ENCODE results near the gene GPR17.

Gene GPR17

GRCh38 chr2:127674241-127675209 lies 28.6 kb downstream of the GPR17 start:
- CTCF ChIA-PET, result interaction anchor here (0.5 to 2.7 kb wide), 7 partner anchors 25 to 166 kb away, joined by 3 to 15 read pairs (median 4); no protein-coding TSS in a partner anchor
- TF ChIP-seq, protein P1, sequence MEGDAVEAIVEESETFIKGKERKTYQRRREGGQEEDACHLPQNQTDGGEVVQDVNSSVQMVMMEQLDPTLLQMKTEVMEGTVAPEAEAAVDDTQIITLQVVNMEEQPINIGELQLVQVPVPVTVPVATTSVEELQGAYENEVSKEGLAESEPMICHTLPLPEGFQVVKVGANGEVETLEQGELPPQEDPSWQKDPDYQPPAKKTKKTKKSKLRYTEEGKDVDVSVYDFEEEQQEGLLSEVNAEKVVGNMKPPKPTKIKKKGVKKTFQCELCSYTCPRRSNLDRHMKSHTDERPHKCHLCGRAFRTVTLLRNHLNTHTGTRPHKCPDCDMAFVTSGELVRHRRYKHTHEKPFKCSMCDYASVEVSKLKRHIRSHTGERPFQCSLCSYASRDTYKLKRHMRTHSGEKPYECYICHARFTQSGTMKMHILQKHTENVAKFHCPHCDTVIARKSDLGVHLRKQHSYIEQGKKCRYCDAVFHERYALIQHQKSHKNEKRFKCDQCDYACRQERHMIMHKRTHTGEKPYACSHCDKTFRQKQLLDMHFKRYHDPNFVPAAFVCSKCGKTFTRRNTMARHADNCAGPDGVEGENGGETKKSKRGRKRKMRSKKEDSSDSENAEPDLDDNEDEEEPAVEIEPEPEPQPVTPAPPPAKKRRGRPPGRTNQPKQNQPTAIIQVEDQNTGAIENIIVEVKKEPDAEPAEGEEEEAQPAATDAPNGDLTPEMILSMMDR (conservative IDR thresholded peaks at IDR 0.05; ENCODE audit: low read depth), result no peak
- POLR2A ChIA-PET (ENCODE audit: low non-redundant PET), result no interaction called here
- no peak overlapping the region for H3K27ac ChIP-seq
- DNase-seq (ENCODE audit: low spot score), result peak; percentile 45

DNA sequence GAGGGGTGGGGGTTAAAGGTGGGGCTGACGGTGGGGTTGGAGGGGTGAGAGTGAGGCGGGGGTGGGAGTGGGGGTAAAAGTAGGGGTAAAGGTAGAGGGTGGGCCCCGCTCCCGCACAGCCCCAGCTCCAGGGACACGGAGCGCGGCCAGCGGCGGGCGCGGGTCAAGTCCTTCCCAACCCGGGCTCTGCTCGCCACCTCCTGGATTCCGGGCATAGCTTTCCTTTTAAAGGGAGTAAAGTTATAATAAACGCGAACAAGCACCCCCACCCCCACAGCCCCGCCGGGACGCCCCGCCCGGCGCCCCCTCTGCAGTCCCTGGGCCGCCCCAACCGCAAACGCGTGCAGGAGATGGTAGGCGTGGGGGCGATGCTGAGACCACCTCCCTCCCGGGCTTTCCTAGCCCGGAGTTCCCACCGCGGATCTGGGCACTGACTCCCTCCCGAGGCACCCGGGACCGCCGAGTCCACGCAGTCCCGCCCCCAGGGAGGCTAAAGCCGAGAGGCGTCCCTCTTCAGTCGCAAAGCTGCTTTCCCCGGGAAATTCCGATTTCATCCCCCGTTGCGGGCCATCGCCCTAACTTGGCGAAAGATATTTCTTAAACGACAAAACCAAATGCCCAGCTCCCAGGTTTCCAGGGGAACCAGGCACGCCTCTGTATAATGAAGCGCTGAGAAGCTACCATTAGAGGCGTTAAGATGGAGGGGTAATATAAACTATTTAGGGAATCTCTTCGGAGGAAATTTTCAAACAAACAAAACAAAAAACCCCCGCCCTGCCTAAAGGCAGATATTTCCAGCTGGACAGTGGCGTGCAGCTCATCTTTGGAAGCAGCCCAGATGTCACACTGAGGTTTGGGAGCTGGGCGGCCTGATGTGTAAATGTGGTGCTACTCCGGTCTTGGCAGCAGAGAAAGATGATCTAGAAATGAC lies 29.6 kb downstream of the GPR17 start, which contains the start of gene LIMS2:
Gene LIMS2 (minus strand): TSS at position 200 of the 931 bp plus-strand sequence. CDS start 506 bp downstream, outside the sequence.
- TF ChIP-seq, protein P1 (conservative IDR thresholded peaks at IDR 0.05; ENCODE audit: low read depth), result no peak
- peak; percentile 53 for DNase-seq (ENCODE audit: low spot score)
- ChIA-PET CTCF (interaction anchor here (0.5 to 2.7 kb wide), 7 partner anchors 21 to 591 kb away, joined by 3 to 15 read pairs (median 4); no protein-coding TSS in a partner anchor), POLR2A (ENCODE audit: low non-redundant PET) (no interaction called here)
- no peak within 1 kb of the TSS for H3K27ac ChIP-seq

DNA sequence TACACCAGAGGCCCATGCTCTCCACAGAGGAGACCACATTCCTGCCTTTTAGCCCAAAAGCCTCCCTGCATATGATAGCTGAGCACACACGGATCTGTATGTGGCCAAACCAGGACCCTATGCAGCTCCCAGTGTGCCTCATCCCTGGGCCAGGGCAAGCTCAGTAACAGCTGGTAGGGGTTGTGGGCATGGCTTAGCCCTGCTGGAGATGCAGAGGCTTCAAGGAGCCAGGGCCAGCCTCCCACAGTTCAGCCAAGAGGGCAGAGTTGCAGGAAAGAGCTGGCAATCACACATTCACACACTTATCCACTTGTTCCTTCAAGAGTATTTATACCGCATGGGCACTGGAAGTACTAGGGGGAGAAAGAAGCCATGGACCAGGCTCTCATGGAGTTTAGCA lies 31.0 kb downstream of the GPR17 start:
- no peak for DNase-seq (ENCODE audit: low spot score)
- TF ChIP-seq, protein P1 (conservative IDR thresholded peaks at IDR 0.05; ENCODE audit: low read depth), result no peak
- ChIA-PET CTCF (interaction anchor here (2.7 kb wide), 1 partner anchor 86 kb away, joined by 15 read pairs; no protein-coding TSS in a partner anchor), POLR2A (ENCODE audit: low non-redundant PET) (no interaction called here)
- no peak overlapping the region for H3K27ac ChIP-seq

DNA sequence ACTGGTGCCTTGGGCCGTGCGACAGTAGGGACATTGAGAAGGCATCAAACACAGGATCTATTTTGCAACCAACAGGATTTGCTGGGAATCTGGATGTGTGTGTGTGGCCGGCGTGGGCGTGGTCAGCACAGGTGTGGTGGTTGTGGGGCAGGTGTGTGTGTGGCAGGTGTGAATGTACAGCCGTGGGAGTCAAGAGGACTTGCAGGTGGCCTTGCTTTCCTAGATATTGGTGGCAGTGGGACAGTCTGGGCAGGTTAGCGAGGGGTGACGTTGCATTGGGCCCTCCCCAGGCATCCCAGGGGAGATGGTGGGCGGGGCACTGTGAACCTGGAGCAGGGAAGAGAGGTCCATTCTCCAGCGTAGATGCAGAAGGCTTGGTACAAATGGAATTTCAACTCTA lies 32.6 kb downstream of the GPR17 start:
- TF ChIP-seq, protein P1 (conservative IDR thresholded peaks at IDR 0.05; ENCODE audit: low read depth), result no peak
- no peak for DNase-seq (ENCODE audit: low spot score)
- H3K27ac ChIP-seq, result no peak overlapping the region
- POLR2A ChIA-PET (ENCODE audit: low non-redundant PET), result no interaction called here
- CTCF ChIA-PET, result no interaction called here

- TF ChIP-seq, protein P1 (conservative IDR thresholded peaks at IDR 0.05; ENCODE audit: low read depth), result no peak
- CTCF ChIA-PET, result no interaction called here
- no peak overlapping the region for H3K27ac ChIP-seq
- DNase-seq (ENCODE audit: low spot score), result no peak
- POLR2A ChIA-PET (ENCODE audit: low non-redundant PET), result interaction anchor here (0.6 kb wide), 1 partner anchor 8 kb away, joined by 4 read pairs; no protein-coding TSS in a partner anchor
These were observed 33.0 kb downstream of the GPR17 start for GRCh38 chr2:127678991-127679390.
